ENCODE results near the gene CSNK2B. TPM values are rescaled to one million over a fixed set of nuclear protein-coding genes. Genes with fewer than 3 reads are reported as not detected.

Gene CSNK2B
- total and polyA plus RNA-seq, 9 of the 15 experiments (the other 6 are each of a cell fraction or from before 2014, with no cell fraction given) = 120 to 1,126 (median 529) TPM

- TF ChIP-seq RREB1 (CRISPR knock-in tag; IDR thresholded peaks at IDR 0.05) (no peak), SMAD1 (IDR thresholded peaks at IDR 0.05; ENCODE audit: low read depth, low read length, partially characterized antibody) (no peak), MTA3 (IDR thresholded peaks at IDR 0.05; ENCODE audit: borderline replicate concordance) (no peak), TAF1 (IDR thresholded peaks at IDR 0.05; ENCODE audit: control insufficient read depth, extremely low read depth, insufficient read depth, low read length, severe bottlenecking) (peak; percentile 19), MAZ (CRISPR knock-in tag; conservative IDR thresholded peaks at IDR 0.05 in 1 of 2, IDR thresholded peaks at IDR 0.05 in 1 of 2) (peak in 1 of 2 experiments; percentile 72; a peak in 2 of 4 replicates), OTX1 (CRISPR knock-in tag; IDR thresholded peaks at IDR 0.05) (no peak), XRCC5 (IDR thresholded peaks at IDR 0.05; ENCODE audit: low read depth, low read length) (no peak), CHAMP1 (IDR thresholded peaks at IDR 0.05) (no peak), RBM34 (IDR thresholded peaks at IDR 0.05; ENCODE audit: borderline replicate concordance, insufficient read depth, low read length) (no peak), TSC22D4 (tag; IDR thresholded peaks at IDR 0.05) (no peak), ZNF586 (CRISPR knock-in tag; conservative IDR thresholded peaks at IDR 0.05) (no peak), SNRNP70 (optimal IDR thresholded peaks at IDR 0.05; ENCODE audit: low read depth, low read length) (no peak), CTCFL (IDR thresholded peaks at IDR 0.05; ENCODE audit: borderline replicate concordance, insufficient read depth, low read depth, low read length, poor library complexity, severe bottlenecking) (no peak), CBX8 (IDR thresholded peaks at IDR 0.05; ENCODE audit: borderline replicate concordance, extremely low read depth, low read depth, low read length, poor library complexity, severe bottlenecking) (no peak), HDAC2 (IDR thresholded peaks at IDR 0.05) (peak; percentile 71), SAFB2 (IDR thresholded peaks at IDR 0.05; ENCODE audit: borderline replicate concordance, low read depth, low read length, severe bottlenecking) (no peak)
Observed at GRCh38 chr6:31659649-31660380, 6.1 kb upstream of the CSNK2B start (continued).
